PC-9 (cell line): ENCODE results near the gene RMI2. TPM values are rescaled to one million over a fixed set of nuclear protein-coding genes. Genes with fewer than 3 reads are reported as not detected.
A peak's percentile ranks its signal among the peaks of the same experiment; 100 is the strongest.

Experiments used
- BruUV-seq: library from RNA; stranded (reverse); fragments of 400-500 nt; replicated peaks from 2 replicates; lab custom pipeline; 2021; lab: Mats Ljungman, UMichigan
- CTCF ChIA-PET: fragments of 300-600 bp; sonication (Branson Sonifier 250); formaldehyde crosslinking; loops from one replicate; lab custom pipeline; 2022; ENCODE audit warnings: antibody characterized with exemption; lab: Charles Lee
- POLR2A ChIA-PET: fragments of 300-600 bp; sonication (Branson Sonifier 250); formaldehyde crosslinking; loops from one replicate; lab custom pipeline; 2022; ENCODE audit warnings: antibody characterized with exemption; ENCODE audit not compliant: unreplicated experiment; lab: Charles Lee
- DNase-seq, 2 experiments: peaks; one replicate each; pipeline versions ENCODE4 v3.0.0 to v3.0.0-alpha.2; 2015 to 2022; ENCODE audit warnings: mixed read lengths in 1 of 2
- H2AFZ ChIP-seq: fragments of 200-600 bp; sonication (generic); 2 replicates; pipeline ENCODE4 v1.8.1; 2017; ENCODE audit warnings: antibody characterized with exemption
- H3F3A ChIP-seq: fragments of 200-600 bp; sonication (generic); 2 replicates; pipeline ENCODE4 v1.8.1; 2017; ENCODE audit warnings: antibody characterized with exemption, mild to moderate bottlenecking, low read depth; ENCODE audit not compliant: insufficient read depth
- H3K27ac ChIP-seq: fragments of 200-600 bp; sonication (generic); 2 replicates; pipeline ENCODE4 v1.6.1; 2016; ENCODE audit warnings: mixed run types
- H3K27me3 ChIP-seq: fragments of 200-600 bp; sonication (generic); 2 replicates; pipeline ENCODE4 v1.6.1; 2016; ENCODE audit warnings: low read depth, mixed run types; ENCODE audit not compliant: insufficient read depth
- H3K36me3 ChIP-seq: fragments of 200-600 bp; sonication (generic); 2 replicates; pipeline ENCODE4 v1.6.1; 2016; ENCODE audit warnings: low read depth, mixed run types
- H3K4me1 ChIP-seq: fragments of 200-600 bp; sonication (generic); replicated peaks from 2 replicates; pipeline ENCODE4 v1.6.1; 2016; ENCODE audit warnings: mixed run types; ENCODE audit not compliant: insufficient read depth
- H3K4me2 ChIP-seq: fragments of 200-600 bp; sonication (generic); 2 replicates; pipeline ENCODE4 v1.6.1; 2017; ENCODE audit warnings: mixed run types
- H3K4me3 ChIP-seq: fragments of 200-600 bp; sonication (generic); 2 replicates; pipeline ENCODE4 v1.6.1; 2016; ENCODE audit warnings: mixed run types
- H3K79me2 ChIP-seq: fragments of 200-600 bp; sonication (generic); 2 replicates; pipeline ENCODE4 v1.6.1; 2017; ENCODE audit warnings: low read depth, mixed run types
- H3K9me2 ChIP-seq: fragments of 200-600 bp; sonication (generic); 2 replicates; pipeline ENCODE4 v1.8.1; 2017; ENCODE audit warnings: mild to moderate bottlenecking; ENCODE audit not compliant: insufficient read depth
- H3K9me3 ChIP-seq: fragments of 200-600 bp; sonication (generic); 2 replicates; pipeline ENCODE4 v1.8.1; 2016; ENCODE audit warnings: low read depth; ENCODE audit not compliant: insufficient read depth
- H4K20me1 ChIP-seq: fragments of 200-600 bp; sonication (generic); 2 replicates; pipeline ENCODE4 v1.8.1; 2017; ENCODE audit not compliant: insufficient read depth
- CTCF ChIP-seq: fragments of 200-600 bp; sonication (generic); conservative IDR thresholded peaks from 2 replicates; pipeline ENCODE4 v1.6.1; 2017; ENCODE audit warnings: mixed run types, antibody characterized with exemption, mild to moderate bottlenecking, moderate library complexity
- EZH2 ChIP-seq: fragments of 200-600 bp; sonication (generic); IDR thresholded peaks from 2 replicates; pipeline ENCODE4 v1.8.0; 2017; ENCODE audit warnings: antibody characterized with exemption, low read depth
- intact Hi-C: fragments of 100-400 bp; cut with micrococcal nuclease; formaldehyde crosslinking; loops from one replicate; pipeline ENCODE4 v1.10.0; 2022; ENCODE audit not compliant: unreplicated experiment
- total RNA-seq: library from RNA; stranded (reverse); gene quantifications from 2 replicates; pipeline ENCODE4 v1.2.3, GENCODE V29; 2021

RMI2 gene
- total RNA-seq, 1 experiment from 2014 or later: 38.0 TPM

- 0 out of 2 replicates have a peak, but pooled peaks cover 5% of the 10 kb centered on the region for H3K4me1 ChIP-seq
- CTCF ChIA-PET: interaction anchor here (0.5 to 1.4 kb wide), 4 partner anchors 12 to 423 kb away, joined by 3 to 8 read pairs (median 5); no protein-coding TSS in a partner anchor
- H2AFZ ChIP-seq: no peak overlapping the region
- H3K9me2 ChIP-seq: no peaks in the 10 kb centered on the region
- no peak for TF ChIP-seq EZH2
- TF ChIP-seq CTCF: no peak
- no TSS peak for BruUV-seq
- H3K4me3 ChIP-seq: no peak overlapping the region
- H3K79me2 ChIP-seq: no peaks in the 10 kb centered on the region
- DNase-seq: peak in 1 of 2 experiments; percentile 40
- no peak overlapping the region for H3K27ac ChIP-seq
- intact Hi-C loops: loop anchor here (2.0 to 10.0 kb wide), 2 partner anchors 77 to 675 kb away; no protein-coding TSS in a partner anchor
- POLR2A ChIA-PET: interaction anchor here (0.5 kb wide), 2 partner anchors 37 to 134 kb away, joined by 3 to 4 read pairs; partner anchors contain the start of gene SOCS1
- H3K4me2 ChIP-seq: no peak overlapping the region
- H4K20me1 ChIP-seq: no peaks in the 10 kb centered on the region
- H3K27me3 ChIP-seq: no peaks in the 10 kb centered on the region
- H3K36me3 ChIP-seq: no peaks in the 10 kb centered on the region
- no peaks in the 10 kb centered on the region for H3K9me3 ChIP-seq
- H3F3A ChIP-seq: no peaks in the 10 kb centered on the region
Measured at GRCh38 chr16:11389631-11390565, 44.6 kb downstream of the RMI2 start.

DNA sequence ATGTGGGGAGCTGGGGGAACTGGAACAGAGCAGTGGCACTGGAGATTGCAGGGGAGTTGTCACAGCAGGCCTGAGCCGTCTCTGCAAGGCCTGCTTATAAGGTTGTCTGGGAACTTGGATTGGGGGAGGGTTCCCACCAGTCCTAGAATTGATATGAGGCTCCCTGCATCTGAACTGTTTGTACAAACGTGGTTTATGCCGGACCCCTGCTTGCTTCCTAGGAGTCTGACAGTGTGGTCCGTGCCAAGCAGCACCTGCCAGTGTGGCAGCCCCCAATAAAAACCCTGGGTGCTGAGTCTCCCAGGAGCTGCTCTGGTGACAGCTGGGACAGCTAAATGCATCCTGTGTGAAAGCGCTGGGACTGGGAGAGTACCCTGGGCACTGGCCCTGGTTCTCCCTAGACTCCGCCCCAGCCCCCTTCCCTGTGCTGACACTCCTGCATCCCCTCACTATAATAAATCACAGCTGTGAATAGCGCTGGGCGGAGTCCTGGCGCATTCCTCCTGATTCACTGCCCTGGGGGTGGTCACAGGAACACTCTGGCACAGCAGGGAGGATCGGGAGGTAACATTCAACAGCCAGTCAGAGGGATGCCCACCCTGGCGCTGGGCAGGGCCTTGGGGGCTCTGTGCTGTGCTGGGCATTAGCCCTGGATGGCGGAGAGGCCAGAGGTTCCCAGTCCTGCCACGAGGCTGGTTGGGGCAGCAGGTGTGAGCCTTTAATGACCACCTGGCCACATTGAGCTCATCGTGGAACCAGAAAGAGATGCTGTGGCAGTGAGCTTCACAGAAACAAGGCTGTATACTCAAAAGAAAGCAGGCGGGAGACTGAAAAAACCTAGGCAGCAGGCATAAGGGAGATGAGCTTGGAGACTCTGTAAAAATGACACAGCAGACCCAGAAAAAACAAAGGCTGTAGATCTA lies 45.6 kb downstream of the RMI2 start:
- Histone ChIP-seq H3F3A (no peaks in the 10 kb centered on the region), H4K20me1 (no peaks in the 10 kb centered on the region), H3K4me1 (0 out of 2 replicates have a peak, but pooled peaks cover 5% of the 10 kb centered on the region), H3K9me3 (no peaks in the 10 kb centered on the region), H3K4me3 (no peak overlapping the region), H3K27me3 (no peaks in the 10 kb centered on the region), H3K79me2 (no peaks in the 10 kb centered on the region), H3K9me2 (no peaks in the 10 kb centered on the region), H3K27ac (no peak overlapping the region), H3K36me3 (no peaks in the 10 kb centered on the region), H3K4me2 (peak overlapping the region; percentile 17; the same call in 1 of the 2 replicates), H2AFZ (no peak overlapping the region)
- no TSS peak for BruUV-seq
- intact Hi-C loops: loop anchor here (1.0 to 10.0 kb wide), 4 partner anchors 32 to 674 kb away; partner anchors contain the start of gene SOCS1
- TF ChIP-seq CTCF (no peak), EZH2 (no peak)
- ChIA-PET CTCF (interaction anchor here (0.5 to 0.7 kb wide), 5 partner anchors 19 to 422 kb away, joined by 3 to 5 read pairs (median 3); no protein-coding TSS in a partner anchor), POLR2A (interaction anchor here (0.5 to 0.6 kb wide), 4 partner anchors 38 to 422 kb away, joined by 3 to 7 read pairs (median 4); partner anchors contain the start of gene SOCS1)
- DNase-seq: peak in 1 of 2 experiments; percentile 38
